SJSA1 (cell line): ENCODE data around the gene FERMT1. TPM values are rescaled to one million over a fixed set of nuclear protein-coding genes. Genes with fewer than 3 reads are reported as not detected.

Source experiments
- DNase-seq, 2 experiments: peaks; one replicate each; pipeline ENCODE4 v3.0.0-alpha.2; 2015 to 2020; ENCODE audit warnings: low spot score in 2 of 2, low read depth in 1 of 2
- H3K27ac ChIP-seq: fragments of 250-450 bp; sonication (Bioruptor Pico); 2 replicates; pipeline ENCODE4 v1.5.1; 2020; ENCODE audit warnings: mild to moderate bottlenecking, moderate library complexity
- H3K27me3 ChIP-seq: fragments of 250-450 bp; sonication (Bioruptor Pico); replicated peaks from 2 replicates; pipeline ENCODE4 v1.5.1; 2020; ENCODE audit warnings: mild to moderate bottlenecking, moderate library complexity
- H3K36me3 ChIP-seq: fragments of 250-450 bp; sonication (Bioruptor Pico); 2 replicates; pipeline ENCODE4 v1.5.1; 2020; ENCODE audit warnings: mild to moderate bottlenecking
- H3K4me1 ChIP-seq: fragments of 250-450 bp; sonication (Bioruptor Pico); replicated peaks from 2 replicates; pipeline ENCODE4 v1.6.1; 2021; ENCODE audit warnings: mild to moderate bottlenecking
- H3K4me3 ChIP-seq: fragments of 250-450 bp; sonication (Bioruptor Pico); 2 replicates; pipeline ENCODE4 v1.5.1; 2020; ENCODE audit warnings: mild to moderate bottlenecking
- H3K9me3 ChIP-seq: fragments of 250-450 bp; sonication (Bioruptor Pico); replicated peaks from 2 replicates; pipeline ENCODE4 v1.5.1; 2020; ENCODE audit warnings: mild to moderate bottlenecking
- total RNA-seq: library from RNA; depleted of rRNA; stranded (reverse); fragments of >200 nt; shearing (Covaris generic); gene quantifications from 2 replicates; pipeline ENCODE4 v1.2.3, GENCODE V29; 2014; rRNA removed

Gene FERMT1, protein sequence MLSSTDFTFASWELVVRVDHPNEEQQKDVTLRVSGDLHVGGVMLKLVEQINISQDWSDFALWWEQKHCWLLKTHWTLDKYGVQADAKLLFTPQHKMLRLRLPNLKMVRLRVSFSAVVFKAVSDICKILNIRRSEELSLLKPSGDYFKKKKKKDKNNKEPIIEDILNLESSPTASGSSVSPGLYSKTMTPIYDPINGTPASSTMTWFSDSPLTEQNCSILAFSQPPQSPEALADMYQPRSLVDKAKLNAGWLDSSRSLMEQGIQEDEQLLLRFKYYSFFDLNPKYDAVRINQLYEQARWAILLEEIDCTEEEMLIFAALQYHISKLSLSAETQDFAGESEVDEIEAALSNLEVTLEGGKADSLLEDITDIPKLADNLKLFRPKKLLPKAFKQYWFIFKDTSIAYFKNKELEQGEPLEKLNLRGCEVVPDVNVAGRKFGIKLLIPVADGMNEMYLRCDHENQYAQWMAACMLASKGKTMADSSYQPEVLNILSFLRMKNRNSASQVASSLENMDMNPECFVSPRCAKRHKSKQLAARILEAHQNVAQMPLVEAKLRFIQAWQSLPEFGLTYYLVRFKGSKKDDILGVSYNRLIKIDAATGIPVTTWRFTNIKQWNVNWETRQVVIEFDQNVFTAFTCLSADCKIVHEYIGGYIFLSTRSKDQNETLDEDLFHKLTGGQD
- total RNA-seq: 0.13 TPM in 1 of 2 replicates, not detected in the other

DNA sequence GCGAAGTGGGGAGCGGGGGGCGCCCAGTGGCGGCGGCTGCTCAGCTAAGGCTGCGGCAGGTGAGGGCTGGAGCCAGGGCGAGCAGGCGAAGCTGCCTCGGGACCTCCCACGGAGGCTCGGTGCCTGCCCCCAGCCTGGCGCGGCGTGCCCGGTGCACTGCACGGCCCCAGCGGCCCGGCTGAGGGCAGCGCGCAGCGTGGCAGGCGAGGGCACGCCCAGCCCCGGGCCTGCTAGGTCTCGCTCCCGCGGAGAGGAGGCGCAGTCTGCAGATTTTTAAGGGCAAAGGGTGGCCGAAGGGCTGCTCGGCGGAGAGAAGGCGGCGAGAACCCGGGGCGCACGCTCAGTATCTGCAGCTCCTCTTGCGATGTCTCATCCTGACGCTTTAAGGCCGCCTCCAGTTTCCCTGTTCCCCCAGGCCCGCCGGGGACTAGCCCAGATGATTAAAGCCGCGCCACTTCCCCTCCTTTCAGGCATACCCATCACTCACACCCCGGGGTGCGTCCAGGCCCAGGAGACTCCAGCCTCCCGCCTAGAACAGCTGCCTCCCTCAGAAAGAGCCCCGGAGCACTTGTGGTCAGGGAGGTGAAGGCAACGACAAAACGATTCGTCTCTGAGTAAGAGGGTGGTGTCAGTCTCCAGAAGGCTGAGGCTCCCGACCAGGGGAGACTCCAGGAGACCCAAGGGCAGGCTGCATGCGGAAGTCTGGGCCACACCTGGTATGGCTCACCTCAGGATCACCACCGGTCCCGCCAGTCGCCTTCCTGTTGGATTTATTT lies at the start of gene FERMT1:
Gene FERMT1 (minus strand): TSS at position 158 of the 776 bp plus-strand sequence. CDS start 3,476 bp downstream, outside the sequence.
- H3K27me3 ChIP-seq: peaks cover 20% of the 10 kb centered on the region; the same call in 1 of the 2 replicates
- no peaks in the 10 kb centered on the region for H3K36me3 ChIP-seq
- H3K27ac ChIP-seq: no peak within 1 kb of the TSS
- peaks cover 17% of the 10 kb centered on the region for H3K4me1 ChIP-seq
- H3K4me3 ChIP-seq: peak within 1 kb of the TSS; percentile 33
- DNase-seq: peak; percentile 37 to 56
- H3K9me3 ChIP-seq: no peaks in the 10 kb centered on the region

DNA sequence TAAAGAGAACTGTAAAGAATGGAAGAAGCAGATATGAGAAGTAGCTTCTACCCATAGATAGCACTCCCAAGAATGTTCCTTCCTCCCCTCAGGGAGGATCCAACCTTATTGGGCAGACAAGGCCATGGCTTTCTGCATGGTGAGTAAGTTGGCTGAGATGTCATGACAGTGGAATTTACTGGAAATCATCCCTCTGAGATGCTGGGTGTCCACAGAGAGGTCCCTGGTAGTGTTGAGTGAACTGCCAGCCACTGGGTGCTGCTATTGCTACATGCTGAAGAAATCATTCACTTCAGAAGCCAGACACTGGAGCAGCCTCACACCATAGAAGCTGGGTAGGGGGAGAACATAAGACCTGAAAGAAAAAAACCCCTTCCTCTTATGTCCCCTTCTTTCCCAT lies 46.4 kb upstream of the FERMT1 start:
- no peaks in the 10 kb centered on the region for H3K4me1 ChIP-seq
- H3K9me3 ChIP-seq: no peaks in the 10 kb centered on the region
- no peak overlapping the region for H3K27ac ChIP-seq
- DNase-seq: no peak
- H3K27me3 ChIP-seq: no peaks in the 10 kb centered on the region
- H3K4me3 ChIP-seq: no peak overlapping the region
- H3K36me3 ChIP-seq: no peaks in the 10 kb centered on the region

DNA sequence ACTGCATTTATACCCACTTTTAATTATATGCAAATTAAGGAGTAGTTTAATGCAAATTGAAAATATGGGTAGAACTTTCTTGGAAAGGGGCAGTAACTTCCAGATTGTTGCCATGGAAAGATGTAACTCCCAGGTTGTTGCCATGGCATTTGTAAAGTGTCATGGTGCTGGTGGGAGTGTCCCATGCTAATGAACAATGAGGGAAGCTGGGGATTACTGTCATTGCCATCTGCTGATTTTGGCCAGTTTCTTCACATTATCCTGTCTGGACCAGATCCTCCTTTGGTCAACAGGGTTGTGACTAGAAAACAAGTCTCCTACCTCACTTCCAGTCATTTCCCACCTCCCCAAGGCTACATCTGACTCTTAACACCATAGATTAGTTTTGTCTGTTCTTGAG lies 45.4 kb upstream of the FERMT1 start:
- no peaks in the 10 kb centered on the region for H3K36me3 ChIP-seq
- H3K27me3 ChIP-seq: no peaks in the 10 kb centered on the region
- DNase-seq: no peak
- H3K9me3 ChIP-seq: no peaks in the 10 kb centered on the region
- H3K4me1 ChIP-seq: no peaks in the 10 kb centered on the region
- no peak overlapping the region for H3K4me3 ChIP-seq
- no peak overlapping the region for H3K27ac ChIP-seq

DNA sequence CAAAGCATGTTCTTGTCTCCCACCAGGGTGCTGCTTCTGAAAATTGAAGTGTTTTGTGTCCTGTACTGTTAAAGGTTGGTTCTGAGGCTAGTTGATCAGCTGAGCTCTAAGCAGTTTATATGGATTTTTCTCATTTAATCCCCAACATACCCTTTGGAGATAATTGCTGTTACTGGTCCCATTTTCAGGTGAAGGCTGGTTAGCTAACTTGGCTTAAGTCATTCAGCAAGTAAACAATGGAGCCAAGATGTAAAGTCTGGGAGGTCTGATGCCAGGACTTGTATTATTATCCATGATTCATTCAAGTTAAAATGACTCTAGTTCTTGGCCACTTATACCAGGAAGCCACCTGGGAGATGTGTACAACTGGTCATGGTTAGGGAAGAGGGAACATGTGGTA lies 42.5 kb upstream of the FERMT1 start:
- Histone ChIP-seq H3K4me3 (no peak overlapping the region), H3K27me3 (no peaks in the 10 kb centered on the region), H3K4me1 (no peaks in the 10 kb centered on the region), H3K36me3 (no peaks in the 10 kb centered on the region), H3K9me3 (no peaks in the 10 kb centered on the region), H3K27ac (no peak overlapping the region)
- DNase-seq: no peak

DNA sequence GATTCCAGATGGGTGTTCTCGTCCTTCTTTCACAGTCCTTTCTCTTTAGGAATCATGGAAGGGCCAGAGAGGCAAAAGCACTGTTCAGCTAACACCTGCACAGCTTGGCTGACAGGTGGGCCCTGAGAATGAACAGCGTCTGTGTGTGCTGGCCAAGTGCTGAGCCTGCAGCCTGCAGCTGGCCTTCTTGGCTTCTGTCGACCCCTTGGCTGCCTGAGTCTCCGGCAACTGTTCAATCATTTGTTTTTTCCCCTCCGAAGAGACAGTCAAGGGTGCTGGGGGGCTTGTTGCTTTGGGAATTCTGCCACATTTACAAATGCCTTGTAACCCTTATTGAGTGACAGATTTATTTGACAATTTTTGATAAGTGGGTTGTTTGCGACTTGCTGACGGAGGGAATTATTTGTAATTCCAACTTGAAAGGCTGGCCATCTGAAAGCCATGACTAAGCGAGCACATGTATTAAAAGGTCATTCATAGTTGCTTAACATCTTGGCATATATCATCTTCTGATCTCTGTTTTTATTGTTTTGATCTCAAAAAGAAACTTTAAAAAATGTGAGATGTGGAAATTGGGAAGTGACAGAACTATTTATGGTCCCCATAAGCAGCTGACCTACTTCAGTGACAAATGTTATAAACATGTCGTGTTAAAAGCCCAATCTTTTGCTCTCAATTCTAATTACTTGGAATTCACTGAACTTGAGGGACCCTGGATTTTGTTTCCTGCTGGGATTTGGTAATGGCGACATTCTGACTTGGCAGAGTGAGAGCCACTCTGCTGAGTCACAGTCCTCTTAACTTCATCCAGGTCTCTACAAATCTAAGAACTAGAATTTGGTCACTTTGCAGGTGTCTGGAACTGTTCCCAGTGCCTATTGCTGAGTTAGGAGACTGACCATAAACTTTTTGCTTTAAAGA lies 41.9 kb upstream of the FERMT1 start:
- no peak overlapping the region for H3K4me3 ChIP-seq
- no peaks in the 10 kb centered on the region for H3K36me3 ChIP-seq
- no peak for DNase-seq
- no peaks in the 10 kb centered on the region for H3K4me1 ChIP-seq
- H3K27ac ChIP-seq: no peak overlapping the region
- no peaks in the 10 kb centered on the region for H3K27me3 ChIP-seq
- H3K9me3 ChIP-seq: no peaks in the 10 kb centered on the region

DNA sequence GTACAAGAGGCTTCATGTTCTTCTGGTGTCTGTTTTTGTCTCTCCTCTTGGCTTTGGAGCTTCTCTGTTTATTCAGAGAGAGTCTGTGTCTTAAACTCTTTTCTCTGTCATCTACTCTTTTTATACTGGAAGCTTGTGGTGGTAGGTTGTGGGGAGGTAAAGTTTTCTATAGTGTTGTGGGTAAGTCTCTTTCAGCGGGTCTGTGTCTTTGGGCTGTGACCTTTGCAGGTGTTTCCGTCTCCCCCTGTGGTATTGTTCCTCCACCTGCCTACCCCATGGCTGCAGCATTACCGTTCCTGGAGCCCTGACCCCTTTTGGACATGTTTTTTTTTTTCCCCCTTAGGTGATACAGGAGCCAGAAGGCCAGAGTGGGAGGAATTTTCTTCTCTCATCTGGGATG lies 37.9 kb upstream of the FERMT1 start:
- no peaks in the 10 kb centered on the region for H3K27me3 ChIP-seq
- H3K9me3 ChIP-seq: no peaks in the 10 kb centered on the region
- no peak for DNase-seq
- no peaks in the 10 kb centered on the region for H3K4me1 ChIP-seq
- H3K27ac ChIP-seq: no peak overlapping the region
- no peak overlapping the region for H3K4me3 ChIP-seq
- H3K36me3 ChIP-seq: no peaks in the 10 kb centered on the region

DNA sequence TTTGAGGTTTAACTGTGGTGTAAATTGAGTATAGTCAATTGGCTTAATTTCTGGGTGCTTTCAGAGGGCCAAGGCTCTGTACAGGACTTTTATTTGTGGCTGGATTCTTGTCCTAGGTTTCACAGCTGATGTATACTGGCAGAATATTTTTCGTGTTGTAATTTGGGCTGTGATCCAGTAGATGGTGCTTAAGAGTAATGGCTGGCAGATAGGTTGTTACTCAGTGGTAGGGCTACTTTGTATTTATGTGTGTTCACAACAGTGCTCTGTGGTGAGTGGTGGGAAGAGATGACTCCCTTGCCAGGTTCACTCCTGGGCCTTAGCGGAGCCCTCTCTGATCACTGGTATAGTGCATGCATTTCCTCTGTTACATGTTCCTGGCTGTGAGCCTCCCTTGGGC lies 34.5 kb upstream of the FERMT1 start:
- Histone ChIP-seq H3K27me3 (no peaks in the 10 kb centered on the region), H3K4me3 (no peak overlapping the region), H3K36me3 (no peaks in the 10 kb centered on the region), H3K9me3 (no peaks in the 10 kb centered on the region), H3K4me1 (no peaks in the 10 kb centered on the region), H3K27ac (no peak overlapping the region)
- DNase-seq: no peak

DNA sequence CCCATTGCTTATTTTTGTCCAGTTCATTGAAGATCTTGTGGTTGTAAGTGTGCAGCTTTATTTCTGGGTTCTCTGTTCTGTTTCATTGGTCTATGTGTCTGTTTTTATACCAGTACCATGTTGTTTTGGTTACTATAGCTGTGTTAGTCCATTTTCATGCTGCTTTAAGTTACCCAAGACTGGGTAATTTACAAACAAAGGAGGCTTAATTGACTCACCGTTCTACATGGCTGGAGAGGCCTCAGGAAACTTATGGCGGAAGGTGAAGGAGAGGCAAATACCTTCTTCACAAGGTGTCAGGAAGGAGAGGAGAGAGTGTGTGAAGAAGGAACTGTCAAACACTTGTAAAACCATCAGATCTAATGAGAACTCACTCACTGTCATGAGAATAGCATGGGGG lies 29.9 kb upstream of the FERMT1 start:
- no peak overlapping the region for H3K27ac ChIP-seq
- H3K9me3 ChIP-seq: no peaks in the 10 kb centered on the region
- no peaks in the 10 kb centered on the region for H3K4me1 ChIP-seq
- H3K4me3 ChIP-seq: no peak overlapping the region
- DNase-seq: no peak
- no peaks in the 10 kb centered on the region for H3K27me3 ChIP-seq
- no peaks in the 10 kb centered on the region for H3K36me3 ChIP-seq

DNA sequence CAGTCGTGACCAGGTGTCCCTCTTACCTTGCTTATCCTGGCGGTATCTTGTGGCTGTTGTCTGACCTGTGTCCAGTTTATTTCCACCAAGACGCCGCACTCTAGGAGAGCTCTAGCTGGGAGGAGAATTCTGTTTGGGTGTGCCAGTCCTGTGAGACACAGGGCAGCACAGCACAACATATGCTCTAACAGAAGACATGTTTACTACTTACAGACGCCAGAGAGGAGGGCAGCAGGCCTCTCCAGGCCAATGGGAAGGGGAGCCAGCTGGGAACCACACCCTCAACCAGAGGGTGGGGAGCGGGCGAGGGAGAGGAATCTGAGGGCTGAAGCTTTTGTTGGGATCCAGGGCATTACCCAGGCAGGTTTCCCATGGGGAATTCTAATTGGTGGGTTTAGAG lies 25.2 kb upstream of the FERMT1 start:
- H3K36me3 ChIP-seq: no peaks in the 10 kb centered on the region
- no peak for DNase-seq
- no peaks in the 10 kb centered on the region for H3K9me3 ChIP-seq
- H3K4me3 ChIP-seq: no peak overlapping the region
- no peaks in the 10 kb centered on the region for H3K27me3 ChIP-seq
- H3K27ac ChIP-seq: no peak overlapping the region
- no peaks in the 10 kb centered on the region for H3K4me1 ChIP-seq

DNA sequence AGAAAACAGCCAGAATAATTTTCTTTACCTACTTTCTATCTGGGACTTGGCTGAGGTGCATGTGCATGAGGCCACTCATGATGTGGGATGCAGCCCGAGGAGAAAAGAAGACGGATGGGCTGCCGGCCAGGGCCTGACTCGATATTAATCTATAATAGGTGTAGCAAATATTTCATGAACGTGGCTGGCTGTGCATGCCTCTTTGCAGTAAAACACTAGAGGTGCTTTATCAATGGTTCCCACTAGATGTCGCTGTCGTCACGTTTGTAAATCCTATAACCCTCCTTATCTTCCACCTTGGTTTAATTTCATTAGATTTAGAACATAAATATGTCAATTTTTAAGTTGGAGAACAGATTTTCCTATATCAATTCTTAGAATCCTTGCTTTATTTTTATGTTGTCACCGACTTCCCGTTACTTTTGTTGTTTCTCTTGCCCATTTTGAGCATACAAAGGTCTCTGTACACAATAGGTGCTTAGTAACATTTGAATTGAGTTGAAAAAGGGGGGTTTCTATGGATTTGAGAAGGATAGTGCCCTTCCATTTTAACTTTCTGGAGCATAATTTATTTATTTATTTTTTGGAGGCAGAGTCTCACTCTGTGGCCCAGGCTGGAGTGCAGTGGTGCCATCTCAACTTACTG lies 19.6 kb upstream of the FERMT1 start:
- peak in 1 of 2 experiments; percentile 12 for DNase-seq

DNA sequence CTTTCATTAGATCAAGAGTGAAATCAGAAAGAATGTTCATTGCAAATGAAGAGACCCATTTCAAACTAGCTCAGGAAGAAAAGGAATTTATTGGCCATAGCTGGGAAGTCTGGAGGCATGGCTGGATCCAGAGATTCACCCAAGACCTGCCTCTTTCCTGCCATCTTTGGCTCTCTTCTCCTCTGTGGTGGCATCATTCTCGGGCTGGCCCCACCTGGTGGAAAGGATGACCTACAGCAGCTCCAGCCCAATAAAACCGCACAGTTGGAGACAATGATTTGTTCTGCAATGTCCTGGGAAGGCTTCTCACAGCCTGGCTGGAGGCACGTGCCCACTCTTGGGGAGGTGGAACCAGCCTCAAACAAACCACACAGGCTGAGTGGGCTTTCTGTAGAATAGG lies 18.1 kb upstream of the FERMT1 start:
- DNase-seq: no peak
- no peaks in the 10 kb centered on the region for H3K27me3 ChIP-seq

More for the DNA sequence above, 19.6 kb upstream of the FERMT1 start:
- Histone ChIP-seq H3K4me1 (no peaks in the 10 kb centered on the region), H3K36me3 (no peaks in the 10 kb centered on the region), H3K4me3 (no peak overlapping the region), H3K9me3 (no peaks in the 10 kb centered on the region), H3K27ac (no peak overlapping the region), H3K27me3 (no peaks in the 10 kb centered on the region)

DNA sequence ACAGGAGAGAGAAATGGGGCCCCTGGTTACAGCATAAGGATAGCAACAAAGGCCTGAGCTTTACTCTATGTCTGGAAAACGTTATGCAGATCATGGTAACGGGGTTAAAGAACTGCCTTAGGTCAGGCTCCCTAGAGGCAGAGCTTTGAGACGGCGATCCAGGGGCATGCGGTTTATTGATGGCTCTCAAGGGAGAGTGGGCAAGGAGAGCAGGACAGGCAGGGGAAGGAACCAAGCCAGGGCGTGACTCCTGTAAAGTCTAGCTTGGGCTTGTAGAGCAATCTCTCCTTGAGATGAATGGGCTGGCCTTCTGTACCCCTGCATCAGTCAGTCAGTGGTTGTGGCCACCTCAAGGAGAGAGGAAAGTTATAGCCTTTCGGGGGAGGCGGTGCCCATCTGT lies 12.5 kb upstream of the FERMT1 start:
- H3K4me3 ChIP-seq: no peak overlapping the region

More for the DNA sequence above, 18.1 kb upstream of the FERMT1 start:
- Histone ChIP-seq H3K4me3 (no peak overlapping the region), H3K4me1 (no peaks in the 10 kb centered on the region), H3K9me3 (no peaks in the 10 kb centered on the region), H3K36me3 (no peaks in the 10 kb centered on the region), H3K27ac (no peak overlapping the region)

DNA sequence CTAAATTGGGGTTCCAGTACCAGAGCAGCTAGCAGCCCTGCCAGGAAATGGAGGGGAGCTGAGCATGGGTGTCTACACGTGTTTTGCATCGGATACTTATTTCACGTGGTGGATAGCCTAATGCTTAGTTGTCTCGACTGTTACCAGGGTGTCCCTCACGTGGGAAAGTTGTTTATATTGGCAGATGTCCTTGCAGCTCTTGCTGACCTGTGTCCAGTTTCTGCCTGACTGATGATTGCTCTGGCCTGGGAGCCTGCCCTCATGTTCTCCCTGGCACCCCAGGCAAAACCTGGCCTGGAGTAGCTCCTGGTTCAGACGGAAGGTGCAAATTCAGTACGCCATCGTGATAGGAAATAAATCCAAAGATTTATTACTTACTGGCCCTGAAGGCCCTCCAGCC lies 11.8 kb upstream of the FERMT1 start:
- no peak overlapping the region for H3K4me3 ChIP-seq
- no peaks in the 10 kb centered on the region for H3K4me1 ChIP-seq
- H3K27me3 ChIP-seq: no peaks in the 10 kb centered on the region
- no peaks in the 10 kb centered on the region for H3K9me3 ChIP-seq
- no peak for DNase-seq
- no peaks in the 10 kb centered on the region for H3K36me3 ChIP-seq
- H3K27ac ChIP-seq: no peak overlapping the region

More for the DNA sequence above, 12.5 kb upstream of the FERMT1 start:
- H3K4me1 ChIP-seq: no peaks in the 10 kb centered on the region
- no peaks in the 10 kb centered on the region for H3K27me3 ChIP-seq
- no peaks in the 10 kb centered on the region for H3K36me3 ChIP-seq
- H3K27ac ChIP-seq: no peak overlapping the region
- no peak for DNase-seq
- H3K9me3 ChIP-seq: no peaks in the 10 kb centered on the region
